Fibroblast of upper back skin (primary cell): ENCODE measurements around the gene ZFHX3.

Source experiments
- DNase-seq: peaks from one replicate; pipeline ENCODE4 v3.0.0-alpha.2; 2013

ZFHX3 gene

GRCh38 chr16:72894293-72895151 is 153.4 kb downstream of the ZFHX3 start:
- peak; percentile 37 for DNase-seq

GRCh38 chr16:72891291-72892227 is 156.4 kb downstream of the ZFHX3 start:
- DNase-seq = no peak

- no peak for DNase-seq
These were observed 157.3 kb downstream of the ZFHX3 start for GRCh38 chr16:72890587-72890986.

- DNase-seq = no peak
These were observed 158.0 kb downstream of the ZFHX3 start for GRCh38 chr16:72889616-72890582.

DNA sequence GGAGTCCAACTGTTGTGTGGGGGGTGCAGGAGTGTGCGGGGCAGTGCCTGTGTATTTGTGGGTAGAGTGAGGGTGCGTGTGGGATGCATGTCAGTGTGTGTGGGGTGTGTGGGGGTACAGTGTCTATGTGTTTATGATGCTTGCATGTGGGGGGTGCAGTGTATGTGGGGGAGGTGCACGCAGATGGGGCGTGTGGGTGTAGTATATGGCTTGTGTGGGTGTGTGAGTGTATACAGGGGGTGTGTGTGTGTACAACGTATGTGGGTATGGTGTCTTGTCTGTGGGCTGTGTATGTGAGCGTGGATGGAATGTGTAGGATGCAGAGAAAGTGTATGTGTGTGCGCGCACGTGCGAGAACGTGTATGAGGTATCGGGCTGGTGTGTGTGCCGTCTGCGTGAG is 160.4 kb downstream of the ZFHX3 start:
- no peak for DNase-seq

GRCh38 chr16:72886346-72886974 is 161.5 kb downstream of the ZFHX3 start:
- DNase-seq = no peak

GRCh38 chr16:72884573-72884972 is 163.4 kb downstream of the ZFHX3 start:
- DNase-seq = no peak

DNA sequence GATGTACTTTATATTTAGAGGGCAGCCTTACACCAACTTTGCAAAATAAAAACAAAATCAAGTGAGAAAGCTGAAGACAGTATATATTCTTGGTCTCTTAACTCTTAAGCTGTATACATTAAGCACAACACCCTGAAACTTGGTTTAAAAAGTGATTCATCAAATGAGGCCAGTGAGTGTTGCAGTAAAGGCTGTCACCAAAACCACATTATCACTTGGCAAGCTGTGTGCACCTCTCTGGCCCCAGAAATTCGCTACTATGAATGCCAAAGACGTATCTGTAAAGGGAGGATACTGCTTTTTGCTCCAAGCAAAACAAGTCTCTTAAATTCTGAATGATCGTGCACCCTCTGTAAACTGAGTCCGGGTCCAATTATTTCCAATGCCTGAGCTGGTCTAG is 163.9 kb downstream of the ZFHX3 start:
- peak; percentile 59 for DNase-seq

GRCh38 chr16:72879846-72880245 is 168.1 kb downstream of the ZFHX3 start:
- DNase-seq = no peak

DNA sequence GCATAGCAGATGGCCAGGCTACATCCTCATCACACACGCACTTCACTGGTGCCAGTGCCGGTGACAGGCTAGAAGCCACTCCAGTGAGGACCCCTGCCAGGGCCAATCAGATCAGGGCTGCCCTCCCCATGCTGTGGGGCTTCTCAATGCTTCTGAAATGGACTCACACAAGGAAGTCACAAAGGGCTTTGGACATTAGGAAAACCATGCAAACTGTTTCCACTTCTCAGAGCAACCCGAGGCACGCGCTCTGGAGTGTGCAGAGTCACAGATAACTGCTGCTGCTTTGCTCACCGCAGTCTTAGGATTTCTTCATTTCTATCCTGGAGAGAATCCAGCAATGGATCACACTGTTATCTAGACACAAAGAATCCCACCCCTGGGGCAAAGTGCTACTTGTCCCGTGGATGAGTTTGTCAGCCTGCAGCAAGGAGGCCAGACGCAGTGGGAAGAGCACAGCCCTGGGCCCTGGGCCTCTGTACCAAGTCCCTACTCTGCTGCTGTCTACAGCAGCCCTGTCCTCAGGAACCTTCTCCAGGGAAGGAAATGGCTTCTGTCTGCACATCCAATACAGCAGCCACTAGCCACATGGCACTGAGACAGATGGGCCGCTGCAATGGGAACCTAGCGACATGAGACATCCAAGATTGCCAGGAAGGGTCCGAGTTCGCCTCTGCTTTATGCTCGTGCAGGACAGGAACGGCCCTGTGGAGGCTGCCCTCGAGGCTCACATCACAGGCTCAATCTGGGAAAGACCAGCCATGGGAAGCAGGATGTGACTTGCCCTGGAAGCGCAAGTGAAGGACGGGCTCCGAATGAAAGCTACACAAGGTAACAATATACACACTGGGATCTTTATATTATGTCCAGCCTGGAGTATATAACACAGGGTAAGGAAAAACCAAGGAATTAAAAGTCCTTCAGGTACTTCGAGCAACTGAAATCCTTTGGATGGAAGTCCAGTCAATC is 169.3 kb downstream of the ZFHX3 start:
- DNase-seq = peak; percentile 58

GRCh38 chr16:72877374-72878028 is 170.4 kb downstream of the ZFHX3 start:
- peak; percentile 76 for DNase-seq

DNA sequence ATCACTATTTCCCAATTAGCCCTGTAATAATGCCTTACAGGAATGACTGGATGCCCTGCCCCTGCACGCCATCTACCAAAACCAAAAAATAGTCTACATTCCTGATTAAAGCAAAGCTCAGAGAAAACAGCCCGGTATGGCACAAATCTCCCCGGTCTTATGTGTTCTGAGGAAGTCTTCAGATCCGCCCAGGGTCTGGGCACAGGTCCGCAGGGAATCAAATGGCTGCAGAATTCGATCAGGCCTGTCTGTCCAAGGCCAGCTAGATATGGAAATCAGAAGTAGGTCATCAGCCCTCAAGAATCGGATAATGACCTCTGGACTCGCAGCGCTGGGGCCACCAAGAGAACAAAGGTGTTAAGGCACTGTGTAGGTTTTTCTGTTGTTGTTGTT is 171.0 kb downstream of the ZFHX3 start:
- DNase-seq = peak; percentile 38

DNA sequence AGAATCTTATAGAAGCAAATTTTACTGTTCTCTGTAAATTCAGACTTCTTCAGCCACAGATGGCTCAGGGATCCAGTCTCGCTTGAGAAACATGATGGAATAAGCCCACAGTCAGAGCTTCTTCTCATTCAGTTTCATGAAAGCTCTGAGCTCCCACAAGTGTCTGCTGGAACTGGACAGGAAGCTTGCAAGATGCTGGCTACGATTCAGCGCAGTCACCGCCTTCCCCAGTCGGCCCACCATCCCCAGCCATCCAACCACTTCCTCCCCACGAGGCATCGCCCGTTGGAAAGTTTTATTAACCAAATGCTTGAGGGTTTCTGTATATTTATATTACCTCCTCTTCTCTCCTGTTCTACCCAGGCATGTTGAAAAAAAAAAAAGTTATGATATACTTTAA is 171.7 kb downstream of the ZFHX3 start:
- peak; percentile 89 for DNase-seq

GRCh38 chr16:72875291-72876031 is 172.5 kb downstream of the ZFHX3 start:
- DNase-seq = no peak

GRCh38 chr16:72873853-72874252 is 174.1 kb downstream of the ZFHX3 start:
- no peak for DNase-seq

- DNase-seq = no peak
These were observed 174.9 kb downstream of the ZFHX3 start for GRCh38 chr16:72873044-72873443.

DNA sequence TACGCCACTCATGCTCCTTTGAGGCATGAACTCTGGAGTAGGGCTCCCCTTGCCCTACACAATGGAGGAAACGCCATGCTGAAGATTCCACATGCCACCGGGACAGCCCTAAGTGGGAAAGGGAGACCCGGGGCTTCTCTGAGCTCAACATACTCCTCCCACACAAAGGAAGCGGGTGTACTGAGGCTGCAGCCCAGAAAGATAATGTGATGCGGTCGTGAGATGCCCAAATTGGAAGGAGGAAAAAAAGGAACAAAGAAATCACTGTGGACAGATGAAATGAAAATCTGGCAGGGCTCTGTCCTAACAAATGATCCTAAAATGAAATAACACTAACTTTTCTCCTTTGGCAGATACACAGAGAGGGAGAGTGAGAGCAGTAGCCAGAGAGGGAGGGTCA is 182.1 kb downstream of the ZFHX3 start:
- DNase-seq = no peak

- no peak for DNase-seq
These were observed 182.7 kb downstream of the ZFHX3 start for GRCh38 chr16:72865258-72865657.

- DNase-seq = no peak
These were observed 183.6 kb downstream of the ZFHX3 start for GRCh38 chr16:72864130-72864833.
